SK-N-DZ (cell line): ENCODE data around the gene MMP10.
"Not testable (repeated sequence)": the region's sequence is repeated elsewhere in the genome, so short reads cannot be mapped to it uniquely, and the experiment has no call there.

ENCODE experiments used
- DNase-seq: peaks from one replicate; pipeline ENCODE4 v3.0.0-alpha.2; 2015; ENCODE audit warnings: low spot score

The MMP10 gene

GRCh38 chr11:102783720-102784119 lies 3.3 kb upstream of the MMP10 start:
- no peak for DNase-seq

- DNase-seq = no peak
Observed at GRCh38 chr11:102783016-102783415, 2.6 kb upstream of the MMP10 start.

- DNase-seq = no peak
Observed at GRCh38 chr11:102781676-102782075, 1.2 kb upstream of the MMP10 start.

DNA sequence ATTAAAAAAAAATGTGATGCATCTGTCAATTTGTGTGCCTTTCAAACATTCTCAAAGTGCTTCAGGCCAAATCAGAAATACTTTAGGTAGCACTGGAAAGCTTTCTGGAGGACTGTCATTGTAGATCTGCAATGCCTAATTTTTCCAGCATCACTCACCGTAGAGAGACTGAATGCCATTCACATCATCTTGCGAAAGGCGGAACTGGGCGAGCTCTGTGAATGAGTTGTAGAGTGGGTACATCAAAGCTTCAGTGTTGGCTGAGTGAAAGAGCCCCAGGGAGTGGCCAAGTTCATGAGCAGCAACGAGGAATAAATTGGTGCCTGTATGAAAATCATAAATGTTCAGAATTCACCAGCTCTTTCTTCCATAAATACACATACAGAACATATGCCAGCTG lies 4.0 kb downstream of the MMP10 start:
- no peak for DNase-seq

DNA sequence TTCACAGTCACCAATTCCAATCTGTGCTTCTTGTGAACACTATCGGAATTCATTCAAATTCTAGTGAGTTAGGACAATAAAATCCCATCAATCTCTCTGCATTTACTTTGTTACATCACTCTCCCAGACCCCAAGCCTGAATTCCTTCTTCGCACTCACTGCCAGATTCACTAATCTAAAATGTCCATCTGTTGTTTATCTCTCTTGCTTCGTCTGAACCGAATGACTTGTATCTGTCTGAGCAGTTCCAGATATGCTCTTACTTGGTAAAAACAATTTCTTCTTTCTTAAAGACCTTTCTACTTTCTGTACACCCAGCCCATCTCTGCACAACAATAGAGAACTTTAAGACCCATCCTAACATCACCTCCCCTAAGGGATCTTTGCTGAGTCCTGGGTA lies 7.0 kb downstream of the MMP10 start:
- DNase-seq = no peak

GRCh38 chr11:102771351-102771750 lies 9.1 kb downstream of the MMP10 start:
- DNase-seq = no peak

GRCh38 chr11:102770191-102770590 lies 10.2 kb downstream of the MMP10 start:
- no peak for DNase-seq

- DNase-seq = no peak
Observed at GRCh38 chr11:102767800-102768199, 12.6 kb downstream of the MMP10 start.

DNA sequence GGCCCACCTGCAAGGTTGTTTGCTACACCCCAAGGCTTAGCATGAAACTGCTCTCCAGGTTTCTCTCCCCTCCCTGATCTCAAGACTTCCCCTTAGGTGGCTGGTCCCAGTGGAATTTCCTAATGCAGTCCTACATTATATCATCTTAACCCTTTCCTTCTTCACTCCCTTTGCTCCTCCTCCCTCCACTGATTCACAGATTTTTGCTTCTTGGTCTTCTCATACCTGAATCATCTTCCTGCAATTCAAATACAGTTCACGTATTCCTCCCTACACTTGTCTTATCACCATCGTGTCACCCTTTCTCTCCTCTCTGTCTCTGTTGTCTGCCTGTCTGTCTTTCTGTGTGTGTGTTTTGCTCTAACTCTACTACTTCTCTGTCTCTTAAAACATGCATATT lies 17.0 kb downstream of the MMP10 start:
- no peak for DNase-seq

- DNase-seq = no peak
Observed at GRCh38 chr11:102762361-102762767, 18.1 kb downstream of the MMP10 start.

DNA sequence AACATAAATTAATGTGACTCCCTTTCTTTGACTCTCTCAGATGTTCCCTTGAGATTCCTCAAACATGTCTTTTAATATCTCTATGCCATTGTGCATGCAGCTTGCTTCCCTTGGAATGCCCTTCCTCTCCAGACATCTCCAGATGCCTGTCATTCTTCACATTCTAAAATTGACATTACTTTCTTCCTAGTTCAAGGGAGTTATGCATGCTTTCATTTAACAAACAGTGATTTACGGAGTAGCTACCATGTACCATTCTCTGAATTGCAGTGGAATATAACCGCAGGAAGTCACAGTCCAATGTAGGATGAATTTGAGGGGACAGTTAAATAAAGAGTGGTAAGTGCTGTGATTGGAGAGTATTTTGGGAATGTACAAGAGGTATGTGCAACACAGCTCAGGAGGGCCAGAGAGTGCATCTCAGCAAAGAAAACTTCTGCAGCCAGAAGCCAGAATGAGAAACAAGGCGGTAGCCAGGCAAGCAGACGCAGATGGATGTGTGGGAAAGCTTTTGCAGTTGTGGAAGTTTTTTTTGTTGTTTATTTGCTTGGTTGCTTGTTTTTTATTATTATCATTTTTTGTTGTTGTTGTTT lies 18.7 kb downstream of the MMP10 start:
- DNase-seq = no peak

GRCh38 chr11:102760344-102761035 lies 19.9 kb downstream of the MMP10 start:
- no peak for DNase-seq

- DNase-seq = no peak
Observed at GRCh38 chr11:102757823-102758549, 22.4 kb downstream of the MMP10 start.

- no peak for DNase-seq
Observed at GRCh38 chr11:102753267-102753666, 27.2 kb downstream of the MMP10 start.

GRCh38 chr11:102751673-102752072 lies 28.8 kb downstream of the MMP10 start:
- no peak for DNase-seq

GRCh38 chr11:102749101-102749722 lies 31.2 kb downstream of the MMP10 start:
- DNase-seq = no peak

DNA sequence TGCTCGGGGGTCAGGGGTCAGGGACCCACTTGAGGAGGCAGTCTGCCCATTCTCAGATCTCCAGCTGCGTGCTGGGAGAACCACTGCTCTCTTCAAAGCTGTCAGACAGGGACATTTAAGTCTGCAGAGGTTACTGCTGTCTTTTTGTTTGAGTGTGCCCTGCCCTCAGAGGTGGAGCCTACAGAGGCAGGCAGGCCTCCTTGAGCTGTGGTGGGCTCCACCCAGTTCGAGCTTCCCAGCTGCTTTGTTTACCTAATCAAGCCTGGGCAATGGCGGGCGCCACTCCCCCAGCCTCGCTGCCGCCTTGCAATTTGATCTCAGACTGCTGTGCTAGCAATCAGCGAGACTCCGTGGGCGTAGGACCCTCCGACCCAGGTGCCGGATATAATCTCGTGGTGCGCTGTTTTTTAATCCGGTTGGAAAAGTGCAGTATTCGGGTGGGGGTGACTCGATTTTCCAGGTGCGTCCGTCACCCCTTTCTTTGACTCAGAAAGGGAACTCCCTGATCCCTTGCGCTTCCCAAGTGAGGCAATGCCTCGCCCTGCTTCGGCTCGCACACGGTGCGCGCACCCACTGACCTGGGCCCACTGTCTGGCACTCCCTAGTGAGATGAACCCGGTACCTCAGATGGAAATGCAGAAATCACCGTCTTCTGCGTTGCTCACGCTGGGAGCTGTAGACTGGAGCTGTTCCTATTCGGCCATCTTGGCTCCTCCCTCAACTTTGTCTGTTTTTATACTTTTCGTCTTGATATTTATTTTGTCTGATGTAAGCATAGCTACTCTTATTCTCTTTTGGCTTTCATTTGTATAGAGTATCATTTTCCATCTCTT lies 33.5 kb downstream of the MMP10 start:
- DNase-seq = not testable (repeated sequence)

GRCh38 chr11:102734650-102735049 lies 45.8 kb downstream of the MMP10 start:
- no peak for DNase-seq

DNA sequence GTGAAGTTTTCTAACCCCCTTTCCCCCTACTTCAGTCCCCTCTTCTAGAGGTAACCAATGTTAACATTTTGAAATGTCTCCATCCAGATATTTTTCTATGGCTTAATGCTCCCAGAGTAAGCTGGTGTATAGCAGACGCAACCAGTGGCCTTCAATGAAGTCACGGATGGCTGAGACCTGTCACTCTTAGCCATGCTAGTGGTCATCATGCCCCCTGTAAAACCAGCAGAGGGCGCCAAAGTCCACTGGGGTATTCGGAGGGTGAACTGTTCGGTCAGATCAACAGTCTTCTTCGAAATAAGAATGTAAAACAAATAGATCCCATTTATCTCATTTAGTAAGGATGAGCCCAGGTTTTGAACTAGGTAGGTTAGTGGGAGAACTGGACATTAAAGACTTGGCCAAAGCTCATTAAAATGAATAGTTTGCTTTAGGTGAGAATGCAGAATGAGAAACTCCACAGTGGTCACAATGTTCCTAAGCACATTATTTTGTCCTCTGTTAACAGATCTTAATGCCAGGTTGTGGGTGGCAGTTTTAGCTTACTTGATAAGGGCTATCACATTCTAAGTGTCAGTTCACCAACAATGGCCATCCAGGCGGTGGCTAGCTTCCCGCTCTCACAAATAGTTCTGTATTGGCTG lies 47.1 kb downstream of the MMP10 start:
- DNase-seq = peak; percentile 16

- not testable (repeated sequence) for DNase-seq
Observed at GRCh38 chr11:102730944-102731343, 49.5 kb downstream of the MMP10 start.
